Keratinocyte (primary cell): Measurements from ENCODE around the gene IRAK3.

Experiments used
- CTCF ChIP-seq, 3 experiments: IDR thresholded peaks in 1 of 3; conservative IDR thresholded peaks in 1 of 3; optimal IDR thresholded peaks in 1 of 3; 2 replicates in 2 of 3; 3 replicates in 1 of 3; pipeline versions ENCODE3 to v1.5.1; 2011; ENCODE audit warnings: low read length in 3 of 3, mild to moderate bottlenecking in 3 of 3, moderate library complexity in 2 of 3, control low read depth in 1 of 3, inconsistent platforms in 1 of 3; ENCODE audit not compliant: insufficient read depth in 2 of 3; ENCODE audit errors: extremely low read depth in 1 of 3
- EZH2 ChIP-seq: IDR thresholded peaks from one replicate; pipeline ENCODE4 v1.6.1; 2012; ENCODE audit warnings: inconsistent platforms, mild to moderate bottlenecking, low read length, moderate library complexity

GRCh38 chr12:66168410-66168809 is 20.6 kb upstream of the IRAK3 start:
- no peak for TF ChIP-seq CTCF (optimal IDR thresholded peaks at IDR 0.05 in 1 of 3, IDR thresholded peaks at IDR 0.05 in 1 of 3, conservative IDR thresholded peaks at IDR 0.05 in 1 of 3; ENCODE audit: extremely low read depth in 1 of 3, insufficient read depth in 2 of 3, low read length in 3 of 3)
- no peak for TF ChIP-seq EZH2
